ENCODE measurements around the gene RASL11A. TPM values are rescaled to one million over a fixed set of nuclear protein-coding genes. Genes with fewer than 3 reads are reported as not detected.

RASL11A gene
- polyA plus RNA-seq, 2 of the 4 experiments (the other 2 are of a cell fraction): 2.1 to 4.7 TPM

DNA sequence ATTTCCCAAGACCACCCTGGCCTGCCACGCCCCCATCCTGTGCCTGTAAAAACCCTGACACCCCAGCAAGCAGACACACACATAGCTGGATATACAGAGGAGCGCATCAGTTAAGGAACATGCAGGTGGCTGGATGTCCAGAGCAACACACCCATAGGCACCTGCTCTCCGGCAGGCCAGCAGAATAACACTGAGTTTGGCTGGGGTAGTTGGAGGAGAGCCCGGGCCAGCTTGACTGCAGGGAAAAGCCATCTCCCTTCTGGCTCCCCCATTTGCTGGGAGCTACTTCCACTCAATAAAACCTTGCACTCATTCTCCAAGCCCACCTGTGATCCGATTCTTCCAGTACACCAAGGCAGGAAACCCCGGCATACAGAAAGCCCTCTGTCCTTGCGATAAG lies 8.9 kb downstream of the RASL11A start:
- no peak overlapping the region for H3K27ac ChIP-seq
- CTCF ChIA-PET: interaction anchor here (0.9 to 5.9 kb wide), 5 partner anchors 9 to 294 kb away, joined by 3 to 34 read pairs (median 3); partner anchors contain the start of gene RASL11A
- DNase-seq (ENCODE audit: low read depth in 1 of 2, low spot score in 1 of 2) (no peak), FAIRE-seq (no peak), ATAC-seq (no peak)
- no peaks in the 10 kb centered on the region for H3K4me1 ChIP-seq
- TF ChIP-seq CBX2 (IDR thresholded peaks at IDR 0.05; ENCODE audit: borderline replicate concordance, low read depth) (no peak), CHD4 (IDR thresholded peaks at IDR 0.05; ENCODE audit: borderline replicate concordance) (no peak), ESRRA (IDR thresholded peaks at IDR 0.05; ENCODE audit: borderline replicate concordance, low read length) (no peak), RCOR1 (IDR thresholded peaks at IDR 0.05; ENCODE audit: low read depth, low read length) (no peak), HOXA7 (CRISPR knock-in tag; IDR thresholded peaks at IDR 0.05) (no peak), FOXS1 (CRISPR knock-in tag; IDR thresholded peaks at IDR 0.05) (no peak), RNF2 (IDR thresholded peaks at IDR 0.05; ENCODE audit: borderline replicate concordance, low read depth) (no peak), RFX5 (IDR thresholded peaks at IDR 0.05) (no peak), MAZ (IDR thresholded peaks at IDR 0.05; ENCODE audit: borderline replicate concordance, low read depth, low read length) (no peak), MYC (IDR thresholded peaks at IDR 0.05; ENCODE audit: borderline replicate concordance, low read length) (no peak), HES2 (IDR thresholded peaks at IDR 0.05) (no peak), REST (IDR thresholded peaks at IDR 0.05) (no peak), JUNB (IDR thresholded peaks at IDR 0.05) (no peak), JUN (IDR thresholded peaks at IDR 0.05) (no peak)
- 77% methylated on average over 4 of the region's 7 CpGs for WGBS (ENCODE audit: missing lambda C conversion rate)
- H3K4me3 ChIP-seq: no peak overlapping the region
- H3K4me2 ChIP-seq: no peak overlapping the region
- POLR2A ChIA-PET: interaction anchor here (1.5 kb wide), 1 partner anchor 9 kb away, joined by 4 read pairs; the partner anchor contains the start of gene RASL11A
- no peaks in the 10 kb centered on the region for H3K9me3 ChIP-seq

DNA sequence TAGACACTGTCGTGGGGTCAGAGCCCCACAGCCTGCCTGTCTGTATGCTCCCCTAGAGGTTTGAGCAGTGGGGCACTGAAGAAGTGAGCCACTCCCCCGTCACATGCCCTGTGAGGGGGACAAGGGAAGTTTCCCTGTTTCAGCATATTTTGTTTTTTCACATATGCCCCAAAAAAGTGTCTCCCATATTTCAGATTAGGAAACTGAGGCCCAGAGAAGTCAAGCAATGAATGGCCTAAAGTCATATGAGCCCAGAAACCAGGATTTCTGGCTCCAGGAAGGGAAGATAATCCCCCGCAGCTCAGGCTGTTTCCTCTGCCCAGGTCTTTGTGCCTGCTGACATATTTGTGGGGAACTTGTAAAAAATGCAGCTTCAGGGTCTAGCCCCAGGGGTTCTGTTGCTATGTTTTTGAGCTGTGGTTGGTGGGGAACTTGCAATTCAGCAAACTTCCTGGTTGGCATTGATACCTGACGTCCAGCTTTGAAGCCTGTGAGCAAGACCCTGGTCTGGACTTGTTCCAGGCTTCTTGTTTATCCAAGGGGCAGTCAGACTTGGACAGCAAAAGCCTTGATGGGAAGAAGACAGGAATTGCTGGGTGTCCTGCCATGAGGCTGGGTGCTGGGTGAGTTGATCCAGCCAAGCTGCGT lies 9.5 kb downstream of the RASL11A start:
- H3K4me2 ChIP-seq: no peak overlapping the region
- no peak for ATAC-seq
- no peaks in the 10 kb centered on the region for H3K9me3 ChIP-seq
- H3K27ac ChIP-seq: no peak overlapping the region
- no peaks in the 10 kb centered on the region for H3K4me1 ChIP-seq
- FAIRE-seq: no peak
- H3K4me3 ChIP-seq: no peak overlapping the region
- WGBS (ENCODE audit: missing lambda C conversion rate): 76% methylated on average over 3 of the region's 5 CpGs
- DNase-seq (ENCODE audit: low read depth in 1 of 2, low spot score in 1 of 2): no peak
- ChIA-PET CTCF (interaction anchor here (0.6 to 5.9 kb wide), 4 partner anchors 10 to 294 kb away, joined by 3 to 34 read pairs (median 10); partner anchors contain the start of gene RASL11A), POLR2A (interaction anchor here (1.5 kb wide), 1 partner anchor 10 kb away, joined by 4 read pairs; the partner anchor contains the start of gene RASL11A)
- TF ChIP-seq CHD2 (IDR thresholded peaks at IDR 0.05; ENCODE audit: low read length, partially characterized antibody) (no peak), HOXB13 (CRISPR knock-in tag; IDR thresholded peaks at IDR 0.05; ENCODE audit: low read depth) (no peak), TP53 (CRISPR knock-in tag; IDR thresholded peaks at IDR 0.05) (no peak), REST (IDR thresholded peaks at IDR 0.05) (no peak), CBX2 (IDR thresholded peaks at IDR 0.05; ENCODE audit: borderline replicate concordance, low read depth) (no peak), E2F6 (IDR thresholded peaks at IDR 0.05; ENCODE audit: borderline replicate concordance, low read depth) (no peak), FOSL2 (IDR thresholded peaks at IDR 0.05) (no peak), FOSL2 (CRISPR knock-in tag; IDR thresholded peaks at IDR 0.05) (no peak), NPAS2 (CRISPR knock-in tag; IDR thresholded peaks at IDR 0.05; ENCODE audit: borderline replicate concordance) (no peak), RARB (CRISPR knock-in tag; IDR thresholded peaks at IDR 0.05) (no peak), MYC (IDR thresholded peaks at IDR 0.05; ENCODE audit: borderline replicate concordance, low read length) (no peak), RFX5 (IDR thresholded peaks at IDR 0.05) (no peak), HOXB5 (CRISPR knock-in tag; IDR thresholded peaks at IDR 0.05) (no peak)
- TF ChIP-seq, protein P1, sequence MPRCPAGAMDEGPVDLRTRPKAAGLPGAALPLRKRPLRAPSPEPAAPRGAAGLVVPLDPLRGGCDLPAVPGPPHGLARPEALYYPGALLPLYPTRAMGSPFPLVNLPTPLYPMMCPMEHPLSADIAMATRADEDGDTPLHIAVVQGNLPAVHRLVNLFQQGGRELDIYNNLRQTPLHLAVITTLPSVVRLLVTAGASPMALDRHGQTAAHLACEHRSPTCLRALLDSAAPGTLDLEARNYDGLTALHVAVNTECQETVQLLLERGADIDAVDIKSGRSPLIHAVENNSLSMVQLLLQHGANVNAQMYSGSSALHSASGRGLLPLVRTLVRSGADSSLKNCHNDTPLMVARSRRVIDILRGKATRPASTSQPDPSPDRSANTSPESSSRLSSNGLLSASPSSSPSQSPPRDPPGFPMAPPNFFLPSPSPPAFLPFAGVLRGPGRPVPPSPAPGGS (IDR thresholded peaks at IDR 0.05): no peak
- TF ChIP-seq, protein P2, sequence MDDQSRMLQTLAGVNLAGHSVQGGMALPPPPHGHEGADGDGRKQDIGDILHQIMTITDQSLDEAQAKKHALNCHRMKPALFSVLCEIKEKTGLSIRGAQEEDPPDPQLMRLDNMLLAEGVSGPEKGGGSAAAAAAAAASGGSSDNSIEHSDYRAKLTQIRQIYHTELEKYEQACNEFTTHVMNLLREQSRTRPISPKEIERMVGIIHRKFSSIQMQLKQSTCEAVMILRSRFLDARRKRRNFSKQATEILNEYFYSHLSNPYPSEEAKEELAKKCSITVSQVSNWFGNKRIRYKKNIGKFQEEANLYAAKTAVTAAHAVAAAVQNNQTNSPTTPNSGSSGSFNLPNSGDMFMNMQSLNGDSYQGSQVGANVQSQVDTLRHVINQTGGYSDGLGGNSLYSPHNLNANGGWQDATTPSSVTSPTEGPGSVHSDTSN (IDR thresholded peaks at IDR 0.05): no peak

Data from A549 (cell line).